Natural killer cell (primary cell): ENCODE results near the gene KRTAP10-11. TPM values are rescaled to one million over a fixed set of nuclear protein-coding genes. Genes with fewer than 3 reads are reported as not detected.

ENCODE experiments used
- ATAC-seq, 3 donors: fragments of 150-1000 bp in 2 of 3; fragments of 200-7000 bp in 1 of 3; cut with Tn5 transposase; 1 replicate in 1 of 3; 2 replicates in 2 of 3; pipeline ENCODE4 v1.10.0; 2021; ENCODE audit warnings: mild to moderate bottlenecking in 2 of 3, moderate library complexity in 2 of 3
- DNase-seq, 2 donors: peaks; one replicate each; pipeline versions ENCODE4 v3.0.0 to v3.0.0-alpha.2; 2013 to 2021; ENCODE audit warnings: mixed read lengths in 1 of 2
- H3K27ac ChIP-seq: one replicate; pipeline ENCODE4 v1.5.1; 2013; ENCODE audit warnings: mild to moderate bottlenecking, low read length
- H3K27me3 ChIP-seq: one replicate; pipeline ENCODE4 v1.6.1; 2013; ENCODE audit warnings: low read length; ENCODE audit not compliant: control insufficient read depth, insufficient read depth
- H3K36me3 ChIP-seq: one replicate; pipeline ENCODE4 v1.6.1; 2013; ENCODE audit warnings: low read length; ENCODE audit not compliant: control insufficient read depth, insufficient read depth
- H3K4me1 ChIP-seq: one replicate; pipeline ENCODE4 v1.6.1; 2013; ENCODE audit warnings: low read length; ENCODE audit not compliant: control insufficient read depth, insufficient read depth
- H3K4me3 ChIP-seq: one replicate; pipeline ENCODE4 v1.5.1; 2013; ENCODE audit warnings: low read length
- H3K9me3 ChIP-seq: one replicate; pipeline ENCODE4 v1.6.1; 2013; ENCODE audit warnings: low read length; ENCODE audit not compliant: control insufficient read depth, insufficient read depth
- H3K27ac Mint-ChIP-seq, 2 donors: one replicate each; pipeline ENCODE4 v1.8.0; 2022; ENCODE audit warnings: mild to moderate bottlenecking in 2 of 2, mixed read lengths in 2 of 2, moderate library complexity in 1 of 2
- H3K27me3 Mint-ChIP-seq, 2 donors: one replicate each; pipeline ENCODE4 v1.8.0; 2022; ENCODE audit warnings: low read depth in 2 of 2, mixed read lengths in 2 of 2
- H3K36me3 Mint-ChIP-seq: one replicate; pipeline ENCODE4 v1.8.0; 2022; ENCODE audit warnings: mixed read lengths
- H3K4me1 Mint-ChIP-seq, 2 donors: one replicate each; pipeline ENCODE4 v1.8.0; 2022; ENCODE audit warnings: mixed read lengths in 2 of 2
- H3K4me3 Mint-ChIP-seq: one replicate; pipeline ENCODE4 v1.8.0; 2022; ENCODE audit warnings: mild to moderate bottlenecking, moderate library complexity, mixed read lengths
- H3K9me3 Mint-ChIP-seq, 2 donors: one replicate each; pipeline ENCODE4 v1.8.0; 2022; ENCODE audit warnings: mixed read lengths in 2 of 2
- WGBS: methylation state at CpG from one replicate; pipeline ENCODE4 v1.1.7; 2013; ENCODE audit warnings: missing lambda C conversion rate; ENCODE audit not compliant: insufficient coverage; 5-methylcytosine and 5-hydroxymethylcytosine counted together
- intact Hi-C: fragments of 100-400 bp; cut with micrococcal nuclease; formaldehyde crosslinking; loops from one replicate; pipeline ENCODE4 v1.14.2; 2022
- total RNA-seq, 4 donors: library from RNA; stranded (reverse); fragments of 120-200 nt in 1 of 4; gene quantifications; one replicate each; pipeline versions ENCODE4 v1.2.3 to v1.2.4, GENCODE V29; 2013 to 2022
- TF ChIP-seq, protein P1 (sequence below): fragments of 200-600 bp; IDR thresholded peaks from one replicate; pipeline ENCODE4 v1.8.0; 2022; ENCODE audit warnings: antibody characterized with exemption

The KRTAP10-11 gene
- total RNA-seq, 3 donors from 2014 or later (not counting 1 experiment from before 2014, with no cell fraction given), result not detected

DNA sequence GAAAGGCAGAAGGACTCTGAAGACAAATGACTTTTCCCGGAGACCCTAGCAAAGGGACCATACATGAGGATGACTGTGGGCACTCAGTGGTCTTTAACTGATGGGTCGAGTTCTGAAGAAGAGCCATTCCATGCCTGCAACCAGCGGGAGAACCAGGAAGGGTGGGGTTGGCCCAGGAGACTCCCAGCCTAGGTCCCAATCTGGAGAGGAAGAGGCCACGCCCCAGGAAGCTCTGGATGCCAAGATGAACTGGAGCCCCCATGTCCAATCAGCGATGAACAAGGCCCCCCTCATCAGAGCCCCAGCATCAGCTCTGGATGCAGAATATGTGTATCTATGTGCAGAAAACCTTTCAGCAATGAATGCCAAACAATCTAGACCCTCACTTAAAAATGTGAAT, 5.5 kb upstream of the KRTAP10-11 start:
- H3K4me1 Mint-ChIP-seq, result peaks cover 0 to 5% of the 10 kb centered on the region in 2 donors
- H3K9me3 ChIP-seq, result peaks cover 17% of the 10 kb centered on the region
- H3K27me3 Mint-ChIP-seq, result peaks cover 19 to 24% of the 10 kb centered on the region in 2 donors
- 92% methylated on average over 5 of the region's 5 CpGs for WGBS
- H3K4me3 ChIP-seq, result no peak overlapping the region
- intact Hi-C loops, result no loop called here
- peaks cover 11% of the 10 kb centered on the region for H3K36me3 Mint-ChIP-seq
- no peak overlapping the region for H3K27ac Mint-ChIP-seq
- ATAC-seq (no peak), DNase-seq (no peak)
- TF ChIP-seq, protein P1, sequence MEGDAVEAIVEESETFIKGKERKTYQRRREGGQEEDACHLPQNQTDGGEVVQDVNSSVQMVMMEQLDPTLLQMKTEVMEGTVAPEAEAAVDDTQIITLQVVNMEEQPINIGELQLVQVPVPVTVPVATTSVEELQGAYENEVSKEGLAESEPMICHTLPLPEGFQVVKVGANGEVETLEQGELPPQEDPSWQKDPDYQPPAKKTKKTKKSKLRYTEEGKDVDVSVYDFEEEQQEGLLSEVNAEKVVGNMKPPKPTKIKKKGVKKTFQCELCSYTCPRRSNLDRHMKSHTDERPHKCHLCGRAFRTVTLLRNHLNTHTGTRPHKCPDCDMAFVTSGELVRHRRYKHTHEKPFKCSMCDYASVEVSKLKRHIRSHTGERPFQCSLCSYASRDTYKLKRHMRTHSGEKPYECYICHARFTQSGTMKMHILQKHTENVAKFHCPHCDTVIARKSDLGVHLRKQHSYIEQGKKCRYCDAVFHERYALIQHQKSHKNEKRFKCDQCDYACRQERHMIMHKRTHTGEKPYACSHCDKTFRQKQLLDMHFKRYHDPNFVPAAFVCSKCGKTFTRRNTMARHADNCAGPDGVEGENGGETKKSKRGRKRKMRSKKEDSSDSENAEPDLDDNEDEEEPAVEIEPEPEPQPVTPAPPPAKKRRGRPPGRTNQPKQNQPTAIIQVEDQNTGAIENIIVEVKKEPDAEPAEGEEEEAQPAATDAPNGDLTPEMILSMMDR, result no peak
- H3K9me3 Mint-ChIP-seq, result peaks cover 4 to 16% of the 10 kb centered on the region in 2 donors
- no peak overlapping the region for H3K4me3 Mint-ChIP-seq
- peaks cover 2% of the 10 kb centered on the region for H3K27me3 ChIP-seq
- no peaks in the 10 kb centered on the region for H3K36me3 ChIP-seq
- H3K4me1 ChIP-seq, result no peaks in the 10 kb centered on the region
- no peak overlapping the region for H3K27ac ChIP-seq

DNA sequence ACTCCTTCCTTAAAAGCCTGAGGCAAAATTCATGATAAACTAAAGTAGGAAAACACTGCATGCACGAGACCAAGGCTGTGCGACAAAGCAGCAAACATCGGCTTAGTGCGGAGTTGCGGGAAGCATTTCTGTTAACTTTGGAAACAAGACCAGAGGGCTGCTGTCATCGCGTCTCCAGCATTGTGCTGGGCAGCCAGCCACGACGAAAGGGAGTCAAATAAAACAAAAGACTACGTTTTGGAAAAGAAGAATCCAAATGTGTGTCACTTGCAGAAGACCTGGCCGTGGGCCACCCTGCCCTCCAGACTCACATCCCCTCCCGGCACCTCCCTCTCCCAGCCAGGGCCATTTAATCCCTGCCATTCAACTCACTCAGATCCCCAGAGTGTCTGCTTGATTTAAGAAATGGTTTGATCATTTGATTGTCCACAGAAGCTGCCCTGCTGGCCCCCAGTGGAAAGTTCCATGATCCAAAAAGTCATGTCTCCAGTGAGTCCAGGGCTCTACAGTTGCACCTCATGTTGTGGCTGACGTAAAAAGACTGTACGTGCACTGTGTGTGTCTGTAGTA, 2.4 kb upstream of the KRTAP10-11 start:
- H3K9me3 Mint-ChIP-seq, result peaks cover 4 to 16% of the 10 kb centered on the region in 2 donors
- TF ChIP-seq, protein P1, result no peak
- peaks cover 0 to 9% of the 10 kb centered on the region in 2 donors for H3K4me1 Mint-ChIP-seq
- 75% methylated on average over 13 of the region's 14 CpGs for WGBS
- H3K27ac Mint-ChIP-seq, result no peak overlapping the region
- H3K4me3 ChIP-seq, result no peak overlapping the region
- H3K4me3 Mint-ChIP-seq, result no peak overlapping the region
- H3K27me3 ChIP-seq, result peaks cover 2% of the 10 kb centered on the region
- peaks cover 11% of the 10 kb centered on the region for H3K36me3 Mint-ChIP-seq
- H3K36me3 ChIP-seq, result no peaks in the 10 kb centered on the region
- intact Hi-C loops, result no loop called here
- ATAC-seq, result no peak
- peaks cover 17% of the 10 kb centered on the region for H3K9me3 ChIP-seq
- H3K4me1 ChIP-seq, result peaks cover 3% of the 10 kb centered on the region
- H3K27ac ChIP-seq, result no peak overlapping the region
- DNase-seq, result no peak
- H3K27me3 Mint-ChIP-seq, result peaks cover 14 to 23% of the 10 kb centered on the region in 2 donors

DNA sequence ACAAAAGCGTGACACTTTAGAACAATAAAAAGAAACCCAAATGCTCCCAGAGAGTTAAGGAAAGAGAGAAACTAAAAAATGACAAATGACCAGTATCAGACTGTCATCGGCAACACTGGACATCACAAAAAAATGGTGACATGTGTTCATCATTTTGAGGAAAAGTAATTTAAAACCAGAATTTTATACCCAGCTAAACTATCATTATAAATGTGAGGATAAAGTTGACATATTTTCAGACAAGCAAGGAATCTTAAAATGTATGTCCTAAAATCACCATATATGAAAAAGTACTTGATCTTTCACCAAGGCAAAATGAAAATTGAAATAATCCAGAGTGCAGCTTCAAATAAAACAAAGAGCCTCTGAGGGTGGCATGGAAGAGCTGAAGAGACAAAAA, 1.3 kb upstream of the KRTAP10-11 start:
- no CpG with 5 or more reads among the region's 2 CpGs for WGBS
- H3K36me3 ChIP-seq, result no peaks in the 10 kb centered on the region
- TF ChIP-seq, protein P1, result no peak
- peaks cover 17% of the 10 kb centered on the region for H3K9me3 ChIP-seq
- H3K27me3 Mint-ChIP-seq, result peaks cover 12 to 20% of the 10 kb centered on the region in 2 donors
- no peak for ATAC-seq
- peaks cover 6% of the 10 kb centered on the region for H3K4me1 ChIP-seq
- no peak overlapping the region for H3K4me3 ChIP-seq
- H3K4me1 Mint-ChIP-seq, result peaks cover 0 to 9% of the 10 kb centered on the region in 2 donors
- peaks cover 4 to 16% of the 10 kb centered on the region in 2 donors for H3K9me3 Mint-ChIP-seq
- DNase-seq, result no peak
- intact Hi-C loops, result no loop called here
- H3K4me3 Mint-ChIP-seq, result no peak overlapping the region
- H3K27me3 ChIP-seq, result peaks cover 2% of the 10 kb centered on the region
- H3K36me3 Mint-ChIP-seq, result peaks cover 11% of the 10 kb centered on the region
- no peak overlapping the region for H3K27ac ChIP-seq
- H3K27ac Mint-ChIP-seq, result no peak overlapping the region

DNA sequence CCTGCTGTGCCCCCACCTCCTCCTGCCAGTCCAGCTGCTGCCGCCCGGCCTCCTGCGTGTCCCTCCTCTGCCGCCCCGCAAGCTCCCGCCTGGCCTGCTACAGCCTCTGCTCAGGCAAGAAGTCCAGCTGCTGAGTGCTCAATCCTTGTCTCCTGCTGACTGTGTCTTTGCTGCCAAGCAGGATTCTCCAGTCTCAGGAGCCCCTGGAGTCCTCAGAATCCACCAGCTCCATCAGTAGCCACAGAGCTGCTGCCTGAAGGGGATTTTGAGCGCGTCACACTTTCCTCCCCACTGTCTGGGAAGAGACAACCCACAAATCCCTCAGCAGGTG, 973 bp downstream of the KRTAP10-11 start:
- intact Hi-C loops, result no loop called here
- Histone ChIP-seq H3K4me3 (no peak overlapping the region), H3K27ac (no peak overlapping the region), H3K9me3 (peaks cover 13% of the 10 kb centered on the region), H3K36me3 (no peaks in the 10 kb centered on the region), H3K27me3 (peaks cover 2% of the 10 kb centered on the region), H3K4me1 (peaks cover 6% of the 10 kb centered on the region)
- peaks cover 4 to 10% of the 10 kb centered on the region in 2 donors for H3K9me3 Mint-ChIP-seq
- ATAC-seq (no peak), DNase-seq (no peak)
- TF ChIP-seq, protein P1, result no peak
- H3K4me3 Mint-ChIP-seq, result no peak overlapping the region
- peaks cover 0 to 13% of the 10 kb centered on the region in 2 donors for H3K4me1 Mint-ChIP-seq
- H3K36me3 Mint-ChIP-seq, result peaks cover 11% of the 10 kb centered on the region
- peaks cover 5 to 9% of the 10 kb centered on the region in 2 donors for H3K27me3 Mint-ChIP-seq
- no peak overlapping the region for H3K27ac Mint-ChIP-seq
- whole genome bisulfite sequencing, result 72% methylated on average over 8 of the region's 8 CpGs
